ENCODE results near the gene GABRG3.

The GABRG3 gene

GRCh38 chr15:27254801-27255200, 283.8 kb downstream of the GABRG3 start:
- no peaks in the 10 kb centered on the region for H3K9me3 ChIP-seq
- H3K27ac ChIP-seq, result no peak overlapping the region
- no peaks in the 10 kb centered on the region for H3K27me3 ChIP-seq
- no peaks in the 10 kb centered on the region for H3K36me3 ChIP-seq
- H3K4me3 ChIP-seq (ENCODE audit: low read depth in 1 of 2, low read length in 1 of 2), result no peak overlapping the region
- no peaks in the 10 kb centered on the region for H3K4me1 ChIP-seq (ENCODE audit: control insufficient read depth in 1 of 2, insufficient read depth in 1 of 2, low read depth in 1 of 2, low read length in 1 of 2)
- no peak for TF ChIP-seq CTCF (IDR thresholded peaks at IDR 0.05)

GRCh38 chr15:27256446-27256845, 285.5 kb downstream of the GABRG3 start:
- Histone ChIP-seq H3K27me3 (no peaks in the 10 kb centered on the region), H3K4me1 (ENCODE audit: control insufficient read depth in 1 of 2, insufficient read depth in 1 of 2, low read depth in 1 of 2, low read length in 1 of 2) (no peaks in the 10 kb centered on the region), H3K9me3 (no peaks in the 10 kb centered on the region), H3K27ac (no peak overlapping the region), H3K4me3 (ENCODE audit: low read depth in 1 of 2, low read length in 1 of 2) (no peak overlapping the region), H3K36me3 (no peaks in the 10 kb centered on the region)
- TF ChIP-seq CTCF (IDR thresholded peaks at IDR 0.05), result no peak

GRCh38 chr15:27258287-27258686, 287.3 kb downstream of the GABRG3 start:
- Histone ChIP-seq H3K36me3 (no peaks in the 10 kb centered on the region), H3K27ac (no peak overlapping the region), H3K4me3 (ENCODE audit: low read depth in 1 of 2, low read length in 1 of 2) (no peak overlapping the region), H3K27me3 (no peaks in the 10 kb centered on the region), H3K9me3 (no peaks in the 10 kb centered on the region), H3K4me1 (ENCODE audit: control insufficient read depth in 1 of 2, insufficient read depth in 1 of 2, low read depth in 1 of 2, low read length in 1 of 2) (no peaks in the 10 kb centered on the region)
- TF ChIP-seq CTCF (IDR thresholded peaks at IDR 0.05), result no peak

GRCh38 chr15:27260523-27260922, 289.5 kb downstream of the GABRG3 start:
- no peak overlapping the region for H3K4me3 ChIP-seq (ENCODE audit: low read depth in 1 of 2, low read length in 1 of 2)
- no peak for TF ChIP-seq CTCF (IDR thresholded peaks at IDR 0.05)
- H3K4me1 ChIP-seq (ENCODE audit: control insufficient read depth in 1 of 2, insufficient read depth in 1 of 2, low read depth in 1 of 2, low read length in 1 of 2), result no peaks in the 10 kb centered on the region
- no peaks in the 10 kb centered on the region for H3K27me3 ChIP-seq
- H3K9me3 ChIP-seq, result no peaks in the 10 kb centered on the region
- no peaks in the 10 kb centered on the region for H3K36me3 ChIP-seq
- H3K27ac ChIP-seq, result no peak overlapping the region

GRCh38 chr15:27268923-27269322, 297.9 kb downstream of the GABRG3 start:
- Histone ChIP-seq H3K27ac (no peak overlapping the region), H3K27me3 (no peaks in the 10 kb centered on the region), H3K9me3 (no peaks in the 10 kb centered on the region), H3K36me3 (no peaks in the 10 kb centered on the region), H3K4me3 (ENCODE audit: low read depth in 1 of 2, low read length in 1 of 2) (no peak overlapping the region), H3K4me1 (ENCODE audit: control insufficient read depth in 1 of 2, insufficient read depth in 1 of 2, low read depth in 1 of 2, low read length in 1 of 2) (no peaks in the 10 kb centered on the region)
- TF ChIP-seq CTCF (IDR thresholded peaks at IDR 0.05), result no peak

GRCh38 chr15:27271258-27271657, 300.3 kb downstream of the GABRG3 start:
- no peaks in the 10 kb centered on the region for H3K4me1 ChIP-seq (ENCODE audit: control insufficient read depth in 1 of 2, insufficient read depth in 1 of 2, low read depth in 1 of 2, low read length in 1 of 2)
- no peaks in the 10 kb centered on the region for H3K36me3 ChIP-seq
- H3K9me3 ChIP-seq, result no peaks in the 10 kb centered on the region
- no peak overlapping the region for H3K27ac ChIP-seq
- H3K4me3 ChIP-seq (ENCODE audit: low read depth in 1 of 2, low read length in 1 of 2), result no peak overlapping the region
- TF ChIP-seq CTCF (IDR thresholded peaks at IDR 0.05), result no peak
- no peaks in the 10 kb centered on the region for H3K27me3 ChIP-seq
